CD4-positive, alpha-beta T cell (primary cell): ENCODE measurements around the gene SLC41A3. TPM values are rescaled to one million over a fixed set of nuclear protein-coding genes. Genes with fewer than 3 reads are reported as not detected.

Experiments
- ATAC-seq: fragments of 200-7000 bp; cut with Tn5 transposase; one replicate; pipeline ENCODE4 v1.10.0; 2022; ENCODE audit warnings: mild to moderate bottlenecking; ENCODE audit not compliant: poor library complexity
- CTCF ChIA-PET: fragments of 350-600 bp; sonication (Branson Sonifier 250); formaldehyde crosslinking; loops from one replicate; lab custom pipeline; 2021; ENCODE audit warnings: antibody characterized with exemption, inconsistent platforms; lab: Charles Lee
- POLR2A ChIA-PET: fragments of 350-600 bp; sonication (Branson Sonifier 250); formaldehyde crosslinking; loops from one replicate; lab custom pipeline; 2021; ENCODE audit warnings: antibody characterized with exemption, inconsistent platforms; lab: Charles Lee
- DNase-seq, 14 experiments: peaks; one replicate each; pipeline ENCODE4 v3.0.0-alpha.2; 2013 to 2020; ENCODE audit warnings: mixed read lengths in 2 of 14
- H3K27ac ChIP-seq, 2 donors: one replicate each; pipeline versions ENCODE4 v1.5.1 to v1.7.0; 2013; ENCODE audit warnings: low read length in 2 of 2, low read depth in 1 of 2, mild to moderate bottlenecking in 1 of 2
- H3K27me3 ChIP-seq, 2 experiments: 1 replicate in 1 of 2; 2 replicates in 1 of 2; pipeline versions ENCODE4 v1.6.1 to v1.7.0; 2013; ENCODE audit warnings: low read length in 2 of 2, control low read depth in 1 of 2, mild to moderate bottlenecking in 1 of 2, moderate library complexity in 1 of 2; ENCODE audit not compliant: insufficient read depth in 2 of 2, control insufficient read depth in 1 of 2
- H3K36me3 ChIP-seq: one replicate; pipeline ENCODE4 v1.6.1; 2013; ENCODE audit warnings: low read length, control low read depth; ENCODE audit not compliant: insufficient read depth
- H3K4me1 ChIP-seq: one replicate; pipeline ENCODE4 v1.6.1; 2013; ENCODE audit warnings: low read length, control low read depth; ENCODE audit not compliant: insufficient read depth
- H3K4me3 ChIP-seq: one replicate; pipeline ENCODE4 v1.5.1; 2013; ENCODE audit warnings: mild to moderate bottlenecking, low read length, moderate library complexity
- H3K9me3 ChIP-seq, 2 experiments: 1 replicate in 1 of 2; 2 replicates in 1 of 2; pipeline versions ENCODE4 v1.6.1 to v1.7.0; 2013; ENCODE audit warnings: low read length in 2 of 2, mild to moderate bottlenecking in 2 of 2, control low read depth in 1 of 2, moderate library complexity in 1 of 2; ENCODE audit not compliant: control insufficient read depth in 1 of 2, insufficient read depth in 1 of 2
- H3K27ac Mint-ChIP-seq: one replicate; pipeline ENCODE4 v1.8.0; 2020; ENCODE audit warnings: mixed read lengths
- H3K27me3 Mint-ChIP-seq: one replicate; pipeline ENCODE4 v1.8.0; 2021; ENCODE audit warnings: mixed read lengths
- H3K36me3 Mint-ChIP-seq: one replicate; pipeline ENCODE4 v1.8.0; 2021; ENCODE audit warnings: low read depth, mixed read lengths
- H3K4me1 Mint-ChIP-seq: one replicate; pipeline ENCODE4 v1.8.0; 2021; ENCODE audit warnings: low read depth, mixed read lengths
- H3K4me3 Mint-ChIP-seq: one replicate; pipeline ENCODE4 v1.8.0; 2020; ENCODE audit warnings: mild to moderate bottlenecking, mixed read lengths
- H3K9me3 Mint-ChIP-seq: one replicate; pipeline ENCODE4 v1.8.0; 2020; ENCODE audit warnings: mixed read lengths
- intact Hi-C, 2 experiments: fragments of 100-400 bp; cut with DNase I in 1 of 2; cut with micrococcal nuclease in 1 of 2; formaldehyde crosslinking; loops; one replicate each; pipeline versions ENCODE4 v1.15.1 to v1.9.0; 2023 to 2025; cut with DNase I, micrococcal nuclease
- total RNA-seq, 174 experiments: library from RNA in 2 of 174; stranded (reverse) in 2 of 174; gene quantifications; one replicate each; pipeline ENCODE4 v1.2.3 and lab custom pipeline; 2021 to 2026
- TF ChIP-seq, protein P1 (sequence below): fragments of 200-600 bp; IDR thresholded peaks from one replicate; pipeline ENCODE4 v1.8.0; 2022; ENCODE audit warnings: antibody characterized with exemption, mild to moderate bottlenecking

The SLC41A3 gene
- total RNA-seq, 2 experiments from 2014 or later: 26.5 to 29.1 TPM

DNA sequence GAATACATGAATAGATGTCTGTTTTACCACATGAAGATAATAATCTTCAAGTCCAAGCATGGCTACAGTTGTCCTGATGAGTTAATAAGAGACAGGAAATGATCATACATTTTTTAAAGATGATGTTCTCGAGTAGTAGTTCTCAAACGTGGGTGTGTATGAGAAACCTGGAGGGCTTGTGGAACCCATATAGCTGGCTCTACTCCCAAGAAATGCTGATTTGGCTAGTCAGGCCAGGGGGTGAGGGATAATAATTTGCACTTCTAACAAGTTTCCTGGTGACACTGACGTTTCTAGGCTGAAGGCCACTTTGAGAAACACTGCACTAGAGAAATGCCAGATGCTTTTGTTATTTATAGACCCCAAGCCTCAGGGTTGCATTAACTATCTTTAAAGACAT is 78.0 kb downstream of the SLC41A3 start:
- Mint-ChIP-seq H3K4me1 (no peaks in the 10 kb centered on the region), H3K36me3 (peaks cover 52% of the 10 kb centered on the region), H3K9me3 (peaks cover 5% of the 10 kb centered on the region), H3K27me3 (no peaks in the 10 kb centered on the region), H3K27ac (no peak overlapping the region), H3K4me3 (no peak overlapping the region)
- ChIA-PET CTCF (no interaction called here), POLR2A (no interaction called here)
- DNase-seq: no peak
- H3K27me3 ChIP-seq: no peaks in the 10 kb centered on the region
- no peaks in the 10 kb centered on the region for H3K4me1 ChIP-seq
- H3K4me3 ChIP-seq: no peak overlapping the region
- TF ChIP-seq, protein P1, sequence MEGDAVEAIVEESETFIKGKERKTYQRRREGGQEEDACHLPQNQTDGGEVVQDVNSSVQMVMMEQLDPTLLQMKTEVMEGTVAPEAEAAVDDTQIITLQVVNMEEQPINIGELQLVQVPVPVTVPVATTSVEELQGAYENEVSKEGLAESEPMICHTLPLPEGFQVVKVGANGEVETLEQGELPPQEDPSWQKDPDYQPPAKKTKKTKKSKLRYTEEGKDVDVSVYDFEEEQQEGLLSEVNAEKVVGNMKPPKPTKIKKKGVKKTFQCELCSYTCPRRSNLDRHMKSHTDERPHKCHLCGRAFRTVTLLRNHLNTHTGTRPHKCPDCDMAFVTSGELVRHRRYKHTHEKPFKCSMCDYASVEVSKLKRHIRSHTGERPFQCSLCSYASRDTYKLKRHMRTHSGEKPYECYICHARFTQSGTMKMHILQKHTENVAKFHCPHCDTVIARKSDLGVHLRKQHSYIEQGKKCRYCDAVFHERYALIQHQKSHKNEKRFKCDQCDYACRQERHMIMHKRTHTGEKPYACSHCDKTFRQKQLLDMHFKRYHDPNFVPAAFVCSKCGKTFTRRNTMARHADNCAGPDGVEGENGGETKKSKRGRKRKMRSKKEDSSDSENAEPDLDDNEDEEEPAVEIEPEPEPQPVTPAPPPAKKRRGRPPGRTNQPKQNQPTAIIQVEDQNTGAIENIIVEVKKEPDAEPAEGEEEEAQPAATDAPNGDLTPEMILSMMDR: no peak
- H3K36me3 ChIP-seq: peaks cover 16% of the 10 kb centered on the region
- ATAC-seq: no peak
- H3K9me3 ChIP-seq: peaks cover 0 to 18% of the 10 kb centered on the region in 2 experiments
- H3K27ac ChIP-seq: no peak overlapping the region
- intact Hi-C loops: no loop called here

DNA sequence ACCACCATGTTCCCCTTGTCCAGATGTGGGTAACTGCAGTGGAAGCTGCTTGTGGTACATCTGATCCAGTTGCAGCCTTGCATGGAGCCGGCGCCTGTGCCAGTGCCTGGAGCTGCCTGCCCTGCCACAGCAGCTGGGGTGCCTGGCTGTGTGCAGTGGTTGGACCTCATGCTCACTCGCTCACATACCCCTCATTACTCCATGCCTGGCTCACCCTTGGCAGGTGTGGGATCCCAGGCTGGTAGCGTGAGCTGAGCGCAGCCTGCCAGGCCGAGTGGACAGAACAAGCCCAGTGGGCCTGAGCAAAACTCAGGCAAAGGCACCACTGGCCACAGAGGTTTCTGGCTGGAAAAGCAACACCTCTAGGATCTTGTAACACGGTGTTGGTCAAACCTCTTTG is 79.2 kb downstream of the SLC41A3 start:
- no peak for DNase-seq
- no peak overlapping the region for H3K27ac Mint-ChIP-seq
- ChIA-PET CTCF (interaction anchor here (0.6 kb wide), 1 partner anchor 430 kb away, joined by 3 read pairs; no protein-coding TSS in a partner anchor), POLR2A (interaction anchor here (1.2 to 1.7 kb wide), 2 partner anchors 12 to 14 kb away, joined by 3 to 12 read pairs; no protein-coding TSS in a partner anchor)
- ATAC-seq: no peak
- Histone ChIP-seq H3K27ac (no peak overlapping the region), H3K27me3 (no peaks in the 10 kb centered on the region), H3K4me1 (no peaks in the 10 kb centered on the region), H3K36me3 (peaks cover 12% of the 10 kb centered on the region), H3K4me3 (no peak overlapping the region), H3K9me3 (peaks cover 0 to 18% of the 10 kb centered on the region in 2 experiments)
- H3K4me1 Mint-ChIP-seq: no peaks in the 10 kb centered on the region
- intact Hi-C loops: no loop called here
- H3K9me3 Mint-ChIP-seq: peaks cover 5% of the 10 kb centered on the region
- no peak overlapping the region for H3K4me3 Mint-ChIP-seq
- TF ChIP-seq, protein P1: no peak
- no peaks in the 10 kb centered on the region for H3K27me3 Mint-ChIP-seq
- peaks cover 42% of the 10 kb centered on the region for H3K36me3 Mint-ChIP-seq

DNA sequence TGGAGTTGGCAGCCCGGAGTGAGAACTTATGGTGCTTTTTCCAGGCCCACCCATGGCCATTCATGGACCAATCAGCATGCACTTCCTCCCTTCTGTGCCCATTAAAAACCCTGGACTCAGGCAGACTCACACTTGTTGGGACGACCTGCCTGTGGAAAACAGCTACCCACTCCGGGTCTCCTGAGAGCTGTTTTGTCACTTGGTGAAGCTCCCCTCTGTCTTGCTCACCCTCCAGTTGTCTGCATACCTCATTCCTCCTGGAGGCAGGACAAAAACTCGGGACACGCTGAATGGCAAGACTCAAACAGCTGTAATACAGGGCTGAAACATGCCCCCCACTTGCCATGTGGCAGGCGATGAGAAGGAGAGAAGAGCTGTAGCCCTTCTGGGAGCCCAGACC is 79.7 kb downstream of the SLC41A3 start:
- Mint-ChIP-seq H3K27me3 (no peaks in the 10 kb centered on the region), H3K4me1 (no peaks in the 10 kb centered on the region), H3K27ac (no peak overlapping the region), H3K4me3 (no peak overlapping the region), H3K9me3 (peaks cover 5% of the 10 kb centered on the region), H3K36me3 (peaks cover 38% of the 10 kb centered on the region)
- intact Hi-C loops: no loop called here
- Histone ChIP-seq H3K27me3 (no peaks in the 10 kb centered on the region), H3K27ac (no peak overlapping the region), H3K9me3 (peaks cover 0 to 18% of the 10 kb centered on the region in 2 experiments), H3K4me1 (no peaks in the 10 kb centered on the region), H3K4me3 (no peak overlapping the region), H3K36me3 (peaks cover 12% of the 10 kb centered on the region)
- TF ChIP-seq, protein P1: no peak
- ChIA-PET POLR2A (interaction anchor here (1.2 to 1.7 kb wide), 2 partner anchors 12 to 13 kb away, joined by 3 to 12 read pairs; no protein-coding TSS in a partner anchor), CTCF (no interaction called here)
- no peak for DNase-seq
- ATAC-seq: no peak
